ENCODE measurements around the gene ACKR1. TPM values are rescaled to one million over a fixed set of nuclear protein-coding genes. Genes with fewer than 3 reads are reported as not detected.

The ACKR1 gene
- total and polyA plus RNA-seq, 4 donors: 12.1 to 119 (median 53.1) TPM

- TF ChIP-seq, protein P1, sequence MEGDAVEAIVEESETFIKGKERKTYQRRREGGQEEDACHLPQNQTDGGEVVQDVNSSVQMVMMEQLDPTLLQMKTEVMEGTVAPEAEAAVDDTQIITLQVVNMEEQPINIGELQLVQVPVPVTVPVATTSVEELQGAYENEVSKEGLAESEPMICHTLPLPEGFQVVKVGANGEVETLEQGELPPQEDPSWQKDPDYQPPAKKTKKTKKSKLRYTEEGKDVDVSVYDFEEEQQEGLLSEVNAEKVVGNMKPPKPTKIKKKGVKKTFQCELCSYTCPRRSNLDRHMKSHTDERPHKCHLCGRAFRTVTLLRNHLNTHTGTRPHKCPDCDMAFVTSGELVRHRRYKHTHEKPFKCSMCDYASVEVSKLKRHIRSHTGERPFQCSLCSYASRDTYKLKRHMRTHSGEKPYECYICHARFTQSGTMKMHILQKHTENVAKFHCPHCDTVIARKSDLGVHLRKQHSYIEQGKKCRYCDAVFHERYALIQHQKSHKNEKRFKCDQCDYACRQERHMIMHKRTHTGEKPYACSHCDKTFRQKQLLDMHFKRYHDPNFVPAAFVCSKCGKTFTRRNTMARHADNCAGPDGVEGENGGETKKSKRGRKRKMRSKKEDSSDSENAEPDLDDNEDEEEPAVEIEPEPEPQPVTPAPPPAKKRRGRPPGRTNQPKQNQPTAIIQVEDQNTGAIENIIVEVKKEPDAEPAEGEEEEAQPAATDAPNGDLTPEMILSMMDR (IDR thresholded peaks at IDR 0.05; ENCODE audit: control extremely low read depth, extremely low read depth): no peak
- no peak for ATAC-seq (ENCODE audit: insufficient read depth, low FRiP score)
- no peak overlapping the region for H3K4me3 ChIP-seq
- no peak overlapping the region for H3K9ac ChIP-seq (ENCODE audit: insufficient read depth in 1 of 2, low read length in 2 of 2)
- DNase-seq: no peak
- H3K27me3 ChIP-seq (ENCODE audit: control insufficient read depth in 3 of 3, insufficient read depth in 3 of 3, low read length in 2 of 3): peaks cover 0 to 3% (median 0%) of the 10 kb centered on the region in 3 donors
- no peaks in the 10 kb centered on the region for H3K9me3 ChIP-seq (ENCODE audit: control insufficient read depth in 4 of 4, insufficient read depth in 3 of 4, low read length in 3 of 4)
- H3K27ac ChIP-seq (ENCODE audit: low read depth in 1 of 2, low read length in 1 of 2): no peak overlapping the region
- peaks cover 0 to 16% (median 0%) of the 10 kb centered on the region in 5 donors for H3K4me1 ChIP-seq (ENCODE audit: control insufficient read depth in 5 of 5, insufficient read depth in 5 of 5, low read length in 5 of 5)
- H3K36me3 ChIP-seq (ENCODE audit: control insufficient read depth in 4 of 4, insufficient read depth in 4 of 4, low read length in 4 of 4): no peaks in the 10 kb centered on the region
- WGBS, 2 donors: 77% methylated on average over 5 of the region's 5 CpGs
Observed at GRCh38 chr1:159199901-159200300, 4.8 kb upstream of the ACKR1 start.

DNA sequence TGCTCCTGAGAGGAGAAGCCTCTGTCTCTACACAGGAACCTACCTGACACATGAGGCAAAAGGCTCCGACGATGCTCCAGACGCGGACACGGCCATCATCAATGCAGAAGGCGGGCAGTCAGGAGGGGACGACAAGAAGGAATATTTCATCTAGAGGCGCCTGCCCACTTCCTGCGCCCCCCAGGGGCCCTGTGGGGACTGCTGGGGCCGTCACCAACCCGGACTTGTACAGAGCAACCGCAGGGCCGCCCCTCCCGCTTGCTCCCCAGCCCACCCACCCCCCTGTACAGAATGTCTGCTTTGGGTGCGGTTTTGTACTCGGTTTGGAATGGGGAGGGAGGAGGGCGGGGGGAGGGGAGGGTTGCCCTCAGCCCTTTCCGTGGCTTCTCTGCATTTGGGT, 3.9 kb upstream of the ACKR1 start:
- Histone ChIP-seq H3K27ac (ENCODE audit: low read depth in 1 of 2, low read length in 1 of 2) (no peak overlapping the region), H3K9ac (ENCODE audit: insufficient read depth in 1 of 2, low read length in 2 of 2) (no peak overlapping the region), H3K9me3 (ENCODE audit: control insufficient read depth in 4 of 4, insufficient read depth in 3 of 4, low read length in 3 of 4) (no peaks in the 10 kb centered on the region), H3K4me3 (no peak overlapping the region), H3K27me3 (ENCODE audit: control insufficient read depth in 3 of 3, insufficient read depth in 3 of 3, low read length in 2 of 3) (peaks cover 0 to 3% (median 0%) of the 10 kb centered on the region in 3 donors), H3K36me3 (ENCODE audit: control insufficient read depth in 4 of 4, insufficient read depth in 4 of 4, low read length in 4 of 4) (no peaks in the 10 kb centered on the region), H3K4me1 (ENCODE audit: control insufficient read depth in 5 of 5, insufficient read depth in 5 of 5, low read length in 5 of 5) (peaks cover 0 to 16% (median 0%) of the 10 kb centered on the region in 5 donors)
- 35 to 43% methylated on average over 18 of the region's 18 CpGs for WGBS, 2 donors
- DNase-seq: no peak
- no peak for ATAC-seq (ENCODE audit: insufficient read depth, low FRiP score)
- TF ChIP-seq, protein P1 (IDR thresholded peaks at IDR 0.05; ENCODE audit: control extremely low read depth, extremely low read depth): no peak

GRCh38 chr1:159201642-159202041, 3.0 kb upstream of the ACKR1 start:
- TF ChIP-seq, protein P1 (IDR thresholded peaks at IDR 0.05; ENCODE audit: control extremely low read depth, extremely low read depth): no peak
- H3K27ac ChIP-seq (ENCODE audit: low read depth in 1 of 2, low read length in 1 of 2): peak overlapping the region in 1 of 2 donors; percentile 20
- H3K9me3 ChIP-seq (ENCODE audit: control insufficient read depth in 4 of 4, insufficient read depth in 3 of 4, low read length in 3 of 4): no peaks in the 10 kb centered on the region
- peaks cover 0 to 16% (median 0%) of the 10 kb centered on the region in 5 donors for H3K4me1 ChIP-seq (ENCODE audit: control insufficient read depth in 5 of 5, insufficient read depth in 5 of 5, low read length in 5 of 5)
- ATAC-seq (ENCODE audit: insufficient read depth, low FRiP score) (no peak), DNase-seq (peak in 1 of 3 donors; percentile 28)
- no peaks in the 10 kb centered on the region for H3K36me3 ChIP-seq (ENCODE audit: control insufficient read depth in 4 of 4, insufficient read depth in 4 of 4, low read length in 4 of 4)
- WGBS, 2 donors: 13 to 16% methylated on average over 5 of the region's 5 CpGs
- no peak overlapping the region for H3K9ac ChIP-seq (ENCODE audit: insufficient read depth in 1 of 2, low read length in 2 of 2)
- peaks cover 0 to 3% (median 0%) of the 10 kb centered on the region in 3 donors for H3K27me3 ChIP-seq (ENCODE audit: control insufficient read depth in 3 of 3, insufficient read depth in 3 of 3, low read length in 2 of 3)
- no peak overlapping the region for H3K4me3 ChIP-seq

DNA sequence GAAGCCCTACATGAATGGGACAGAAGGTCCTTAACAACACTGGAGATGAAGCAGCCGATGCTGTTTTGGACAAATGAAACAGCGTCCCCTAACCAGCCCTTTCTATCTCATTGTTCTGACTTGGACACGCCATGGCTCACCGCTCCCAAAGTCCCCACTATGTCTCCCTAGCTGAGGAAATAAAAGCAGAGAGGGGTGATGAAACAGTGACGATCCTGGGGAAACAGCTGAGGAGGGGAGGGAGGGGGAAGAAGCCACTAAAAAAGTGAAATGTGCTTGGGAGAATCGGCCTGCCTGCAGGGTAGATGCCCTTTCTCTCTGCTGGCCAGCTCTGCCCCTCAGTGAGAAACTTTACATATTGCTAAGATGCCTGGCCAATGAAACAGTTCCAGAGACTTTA, 1.1 kb upstream of the ACKR1 start:
- Histone ChIP-seq H3K36me3 (ENCODE audit: control insufficient read depth in 4 of 4, insufficient read depth in 4 of 4, low read length in 4 of 4) (no peaks in the 10 kb centered on the region), H3K27ac (ENCODE audit: low read depth in 1 of 2, low read length in 1 of 2) (no peak overlapping the region), H3K4me1 (ENCODE audit: control insufficient read depth in 5 of 5, insufficient read depth in 5 of 5, low read length in 5 of 5) (peaks cover 0 to 16% (median 0%) of the 10 kb centered on the region in 5 donors), H3K27me3 (ENCODE audit: control insufficient read depth in 3 of 3, insufficient read depth in 3 of 3, low read length in 2 of 3) (peaks cover 0 to 10% (median 6%) of the 10 kb centered on the region in 3 donors), H3K4me3 (no peak overlapping the region), H3K9me3 (ENCODE audit: control insufficient read depth in 4 of 4, insufficient read depth in 3 of 4, low read length in 3 of 4) (no peaks in the 10 kb centered on the region), H3K9ac (ENCODE audit: insufficient read depth in 1 of 2, low read length in 2 of 2) (no peak overlapping the region)
- ATAC-seq (ENCODE audit: insufficient read depth, low FRiP score): no peak
- TF ChIP-seq, protein P1 (IDR thresholded peaks at IDR 0.05; ENCODE audit: control extremely low read depth, extremely low read depth): no peak
- DNase-seq: no peak
- 48 to 60% methylated on average over 6 of the region's 6 CpGs for WGBS, 2 donors
